Measurements from ENCODE around the gene SEMA6A. TPM values are rescaled to one million over a fixed set of nuclear protein-coding genes. Genes with fewer than 3 reads are reported as not detected.

The SEMA6A gene
- total RNA-seq, 1 experiment from 2014 or later, result 18.3 TPM

DNA sequence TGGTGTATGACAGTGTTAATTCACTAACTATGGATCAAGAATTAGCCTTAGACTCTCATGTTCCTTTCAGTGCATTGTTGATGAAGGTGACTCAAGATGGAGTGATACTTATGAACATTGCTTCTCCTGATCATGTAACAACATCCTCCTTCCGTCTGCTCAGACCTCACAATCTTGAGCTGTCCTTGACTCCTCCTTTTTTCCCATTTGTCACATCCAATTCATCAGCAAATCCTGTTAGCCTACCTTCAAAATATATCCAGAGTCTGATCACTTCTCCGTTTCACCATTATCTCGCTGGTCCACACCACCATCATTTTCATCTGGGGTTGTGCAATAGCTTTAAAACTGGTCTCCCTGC, 9.2 kb upstream of the SEMA6A start:
- no peak for DNase-seq
- intact Hi-C loops (cut with micrococcal nuclease; ENCODE audit: unreplicated experiment), result no loop called here
- ChIA-PET POLR2A (no interaction called here), CTCF (no interaction called here)
- Mint-ChIP-seq H3K4me3 (ENCODE audit: unreplicated experiment) (no peak overlapping the region), H3K36me3 (ENCODE audit: insufficient read depth, unreplicated experiment) (no peaks in the 10 kb centered on the region), H3K4me1 (ENCODE audit: low read depth, unreplicated experiment) (peaks cover 15% of the 10 kb centered on the region), H3K9me3 (ENCODE audit: unreplicated experiment) (no peaks in the 10 kb centered on the region), H3K27me3 (ENCODE audit: insufficient read depth, unreplicated experiment) (peaks cover 8% of the 10 kb centered on the region), H3K27ac (ENCODE audit: unreplicated experiment) (no peak overlapping the region)
- H3K27me3 ChIP-seq (replicated peaks; ENCODE audit: control insufficient read depth, insufficient read depth, low read length), result no peaks in the 10 kb centered on the region
- no peak overlapping the region for H3K4me3 ChIP-seq (ENCODE audit: low read depth, low read length)
- no TSS peak for BruUV-seq (replicated peaks)
- peaks cover 11% of the 10 kb centered on the region for H3K4me1 ChIP-seq
- H3K9me3 ChIP-seq, result no peaks in the 10 kb centered on the region
- TF ChIP-seq, protein P1, sequence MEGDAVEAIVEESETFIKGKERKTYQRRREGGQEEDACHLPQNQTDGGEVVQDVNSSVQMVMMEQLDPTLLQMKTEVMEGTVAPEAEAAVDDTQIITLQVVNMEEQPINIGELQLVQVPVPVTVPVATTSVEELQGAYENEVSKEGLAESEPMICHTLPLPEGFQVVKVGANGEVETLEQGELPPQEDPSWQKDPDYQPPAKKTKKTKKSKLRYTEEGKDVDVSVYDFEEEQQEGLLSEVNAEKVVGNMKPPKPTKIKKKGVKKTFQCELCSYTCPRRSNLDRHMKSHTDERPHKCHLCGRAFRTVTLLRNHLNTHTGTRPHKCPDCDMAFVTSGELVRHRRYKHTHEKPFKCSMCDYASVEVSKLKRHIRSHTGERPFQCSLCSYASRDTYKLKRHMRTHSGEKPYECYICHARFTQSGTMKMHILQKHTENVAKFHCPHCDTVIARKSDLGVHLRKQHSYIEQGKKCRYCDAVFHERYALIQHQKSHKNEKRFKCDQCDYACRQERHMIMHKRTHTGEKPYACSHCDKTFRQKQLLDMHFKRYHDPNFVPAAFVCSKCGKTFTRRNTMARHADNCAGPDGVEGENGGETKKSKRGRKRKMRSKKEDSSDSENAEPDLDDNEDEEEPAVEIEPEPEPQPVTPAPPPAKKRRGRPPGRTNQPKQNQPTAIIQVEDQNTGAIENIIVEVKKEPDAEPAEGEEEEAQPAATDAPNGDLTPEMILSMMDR (IDR thresholded peaks at IDR 0.05; ENCODE audit: insufficient read depth in 1 of 2, low read depth in 1 of 2, low read length in 1 of 2, severe bottlenecking in 1 of 2, unreplicated experiment in 1 of 2), result no peak
- no peaks in the 10 kb centered on the region for H3K36me3 ChIP-seq (ENCODE audit: control insufficient read depth, insufficient read depth, low read length)

DNA sequence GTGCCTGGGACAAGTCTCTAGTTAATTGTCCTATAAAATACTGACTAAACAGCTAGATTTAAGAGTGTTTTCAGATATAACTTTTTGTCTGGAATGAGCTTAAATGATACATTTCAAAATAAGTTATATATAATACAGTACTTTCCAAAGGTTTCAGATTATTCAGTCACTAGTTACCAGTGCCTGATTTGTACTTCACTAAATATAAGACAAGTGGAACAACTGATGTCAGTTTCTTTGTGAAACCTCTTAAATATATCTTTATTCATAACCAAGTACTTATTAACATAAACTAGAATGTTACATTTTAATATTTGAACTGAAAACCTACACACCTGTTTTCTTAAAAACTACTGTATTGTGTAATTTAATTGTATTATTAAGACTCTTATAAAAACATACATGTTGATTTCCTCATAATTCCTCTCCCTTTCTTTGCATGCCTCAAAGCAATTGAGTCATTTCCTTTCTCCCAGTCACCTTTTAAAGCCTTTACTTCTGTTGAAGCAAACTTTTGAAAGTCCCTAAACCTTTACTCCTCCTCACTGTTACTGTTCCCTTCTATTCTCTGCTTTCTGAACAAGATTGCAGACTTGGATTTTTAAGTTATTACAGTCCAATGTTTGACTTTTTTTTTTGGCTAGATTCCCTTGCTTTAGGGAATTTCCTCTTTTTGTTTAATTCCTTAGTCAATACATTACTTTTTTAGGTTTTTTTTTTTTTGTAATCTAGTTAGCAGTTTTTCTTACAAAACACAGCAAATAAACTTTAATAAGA, 8.7 kb upstream of the SEMA6A start:
- no TSS peak for BruUV-seq (replicated peaks)
- H3K9me3 ChIP-seq, result no peaks in the 10 kb centered on the region
- TF ChIP-seq, protein P1 (IDR thresholded peaks at IDR 0.05; ENCODE audit: insufficient read depth in 1 of 2, low read depth in 1 of 2, low read length in 1 of 2, severe bottlenecking in 1 of 2, unreplicated experiment in 1 of 2), result no peak
- Mint-ChIP-seq H3K27me3 (ENCODE audit: insufficient read depth, unreplicated experiment) (peaks cover 8% of the 10 kb centered on the region), H3K9me3 (ENCODE audit: unreplicated experiment) (no peaks in the 10 kb centered on the region), H3K4me1 (ENCODE audit: low read depth, unreplicated experiment) (peaks cover 21% of the 10 kb centered on the region), H3K4me3 (ENCODE audit: unreplicated experiment) (no peak overlapping the region), H3K27ac (ENCODE audit: unreplicated experiment) (no peak overlapping the region), H3K36me3 (ENCODE audit: insufficient read depth, unreplicated experiment) (no peaks in the 10 kb centered on the region)
- intact Hi-C loops (cut with micrococcal nuclease; ENCODE audit: unreplicated experiment), result no loop called here
- H3K4me3 ChIP-seq (ENCODE audit: low read depth, low read length), result no peak overlapping the region
- ChIA-PET CTCF (no interaction called here), POLR2A (no interaction called here)
- no peaks in the 10 kb centered on the region for H3K27me3 ChIP-seq (replicated peaks; ENCODE audit: control insufficient read depth, insufficient read depth, low read length)
- H3K36me3 ChIP-seq (ENCODE audit: control insufficient read depth, insufficient read depth, low read length), result no peaks in the 10 kb centered on the region
- peaks cover 17% of the 10 kb centered on the region for H3K4me1 ChIP-seq
- DNase-seq, result no peak

DNA sequence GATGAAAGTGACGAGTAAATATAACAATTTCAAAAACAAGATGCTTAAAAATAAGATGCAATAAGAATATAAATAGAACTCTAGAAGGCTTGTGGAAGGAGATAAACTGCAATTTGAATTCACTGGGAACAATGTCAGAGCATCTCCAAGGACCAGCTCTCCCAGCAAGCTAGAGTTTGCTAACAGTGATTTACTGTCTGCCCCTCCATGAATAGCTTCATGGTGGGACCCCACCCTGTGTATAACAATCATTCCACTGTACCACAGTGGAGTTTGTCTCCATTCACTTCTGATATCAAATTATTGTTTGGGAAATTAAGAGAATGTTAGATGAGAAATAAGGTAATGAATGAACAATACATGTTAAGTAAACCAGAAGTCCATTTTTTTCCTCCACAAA, 7.3 kb upstream of the SEMA6A start:
- POLR2A ChIA-PET, result no interaction called here
- Mint-ChIP-seq H3K36me3 (ENCODE audit: insufficient read depth, unreplicated experiment) (no peaks in the 10 kb centered on the region), H3K4me3 (ENCODE audit: unreplicated experiment) (no peak overlapping the region), H3K4me1 (ENCODE audit: low read depth, unreplicated experiment) (peaks cover 21% of the 10 kb centered on the region), H3K9me3 (ENCODE audit: unreplicated experiment) (no peaks in the 10 kb centered on the region), H3K27me3 (ENCODE audit: insufficient read depth, unreplicated experiment) (peaks cover 5% of the 10 kb centered on the region), H3K27ac (ENCODE audit: unreplicated experiment) (no peak overlapping the region)
- TF ChIP-seq, protein P1 (IDR thresholded peaks at IDR 0.05; ENCODE audit: insufficient read depth in 1 of 2, low read depth in 1 of 2, low read length in 1 of 2, severe bottlenecking in 1 of 2, unreplicated experiment in 1 of 2), result no peak
- DNase-seq, result no peak
- CTCF ChIA-PET, result no interaction called here
- no peaks in the 10 kb centered on the region for H3K36me3 ChIP-seq (ENCODE audit: control insufficient read depth, insufficient read depth, low read length)
- peaks cover 19% of the 10 kb centered on the region for H3K4me1 ChIP-seq
- H3K27me3 ChIP-seq (replicated peaks; ENCODE audit: control insufficient read depth, insufficient read depth, low read length), result no peaks in the 10 kb centered on the region
- intact Hi-C loops (cut with micrococcal nuclease; ENCODE audit: unreplicated experiment), result no loop called here
- no TSS peak for BruUV-seq (replicated peaks)
- no peaks in the 10 kb centered on the region for H3K9me3 ChIP-seq
- H3K4me3 ChIP-seq (ENCODE audit: low read depth, low read length), result no peak overlapping the region
